Gastroesophageal sphincter (tissue), 4 donors: Measurements from ENCODE around the gene SETBP1. TPM values are rescaled to one million over a fixed set of nuclear protein-coding genes. Genes with fewer than 3 reads are reported as not detected.

Experiments
- ATAC-seq: fragments of 150-250 bp; one replicate; pipeline ENCODE4 v1.9.1; 2016; ENCODE audit warnings: mild to moderate bottlenecking, moderate library complexity
- H3K27ac ChIP-seq, 4 donors: fragments of 200-600 bp; sonication (generic) in 3 of 4; 1 replicate in 3 of 4; 2 replicates in 1 of 4; pipeline ENCODE4 v1.5.1; 2016 to 2019
- H3K27me3 ChIP-seq: fragments of 200-600 bp; sonication (generic); one replicate; pipeline ENCODE4 v1.5.1; 2019
- H3K36me3 ChIP-seq, 2 donors: fragments of 200-600 bp; sonication (generic); one replicate each; pipeline ENCODE4 v1.5.1; 2019; ENCODE audit warnings: control low read depth in 1 of 2
- H3K4me1 ChIP-seq, 3 donors: fragments of 200-600 bp; sonication (generic); 1 replicate in 2 of 3; 2 replicates in 1 of 3; pipeline ENCODE4 v1.5.1; 2016 to 2019; ENCODE audit warnings: control low read depth in 2 of 3
- H3K4me3 ChIP-seq, 2 donors: fragments of 200-600 bp; sonication (generic); one replicate each; pipeline ENCODE4 v1.5.1; 2019; ENCODE audit warnings: mild to moderate bottlenecking in 1 of 2, moderate library complexity in 1 of 2
- H3K9me3 ChIP-seq, 3 donors: fragments of 200-600 bp; sonication (generic); one replicate each; pipeline ENCODE4 v1.5.1; 2017 to 2019; ENCODE audit warnings: control low read depth in 2 of 3
- CTCF ChIP-seq, 4 experiments: fragments of 200-600 bp in 2 of 4; fragments of 450-650 bp in 2 of 4; sonication (generic) in 1 of 4; IDR thresholded peaks; one replicate each; pipeline ENCODE4 v1.5.1; 2017 to 2019; ENCODE audit warnings: antibody characterized with exemption in 4 of 4, mild to moderate bottlenecking in 2 of 4, moderate library complexity in 2 of 4
- EP300 ChIP-seq: sonication (generic); formaldehyde crosslinking; IDR thresholded peaks from one replicate; pipeline ENCODE4 v1.6.1; 2017; ENCODE audit warnings: antibody characterized with exemption, mild to moderate bottlenecking
- POLR2A ChIP-seq, 2 donors: fragments of 450-650 bp; IDR thresholded peaks; one replicate each; pipeline ENCODE4 v1.6.1; 2017; ENCODE audit warnings: antibody characterized with exemption in 2 of 2, mild to moderate bottlenecking in 2 of 2, moderate library complexity in 1 of 2
- POLR2AphosphoS5 ChIP-seq: sonication (generic); formaldehyde crosslinking; IDR thresholded peaks from one replicate; pipeline ENCODE4 v1.6.1; 2017; ENCODE audit warnings: antibody characterized with exemption
- WGBS, 2 donors: methylation state at CpG; one replicate each; pipeline ENCODE4 v1.1.5; 2018; ENCODE audit warnings: low coverage in 1 of 2; 5-methylcytosine and 5-hydroxymethylcytosine counted together
- total RNA-seq, 4 donors: library from RNA; depleted of rRNA; stranded (reverse); fragments of >200 nt; gene quantifications; one replicate each; pipeline ENCODE4 v1.1.0, GENCODE V29; 2016

Gene SETBP1
- total RNA-seq, 4 donors from 2014 or later: 42.5 to 87.6 (median 67.8) TPM

GRCh38 chr18:44708451-44709083, 27.9 kb downstream of the SETBP1 start:
- Histone ChIP-seq H3K4me3 (no peak overlapping the region), H3K36me3 (peaks cover 0 to 6% of the 10 kb centered on the region in 2 donors), H3K4me1 (peaks cover 22 to 86% (median 29%) of the 10 kb centered on the region in 3 donors), H3K27ac (peak overlapping the region; percentile 73 to 82 (median 77)), H3K27me3 (no peaks in the 10 kb centered on the region), H3K9me3 (no peaks in the 10 kb centered on the region)
- peak; percentile 73 for ATAC-seq
- TF ChIP-seq POLR2AphosphoS5 (peak; percentile 69), POLR2A (IDR thresholded peaks at IDR 0.05) (no peak)
- WGBS, 2 donors: 21 to 29% methylated on average over 7 to 9 of the region's 9 CpGs

- Histone ChIP-seq H3K36me3 (peaks cover 0 to 8% of the 10 kb centered on the region in 2 donors), H3K27me3 (no peaks in the 10 kb centered on the region), H3K27ac (peak overlapping the region; percentile 73 to 82 (median 77)), H3K4me1 (peaks cover 22 to 79% (median 29%) of the 10 kb centered on the region in 3 donors), H3K4me3 (no peak overlapping the region), H3K9me3 (no peaks in the 10 kb centered on the region)
- ATAC-seq: peak; percentile 44
- 51 to 57% methylated on average over 4 to 8 of the region's 9 CpGs for WGBS, 2 donors
- TF ChIP-seq POLR2A (IDR thresholded peaks at IDR 0.05) (no peak), POLR2AphosphoS5 (no peak), EP300 (no peak), CTCF (IDR thresholded peaks at IDR 0.05) (no peak)
Measured at GRCh38 chr18:44709307-44710126, 28.8 kb downstream of the SETBP1 start.

GRCh38 chr18:44710931-44711330, 30.2 kb downstream of the SETBP1 start:
- no peak for ATAC-seq
- Histone ChIP-seq H3K27ac (peak overlapping the region in 2 of 4 donors; percentile 19 to 82), H3K9me3 (no peaks in the 10 kb centered on the region), H3K4me3 (no peak overlapping the region), H3K4me1 (peaks cover 23 to 79% (median 25%) of the 10 kb centered on the region in 3 donors), H3K27me3 (no peaks in the 10 kb centered on the region), H3K36me3 (peaks cover 0 to 8% of the 10 kb centered on the region in 2 donors)
- 98% methylated on average over 6 of the region's 8 CpGs; no CpG with 5 or more reads in 1 of the 2 donors for WGBS, 2 donors
- TF ChIP-seq POLR2A (IDR thresholded peaks at IDR 0.05): no peak
- TF ChIP-seq CTCF (IDR thresholded peaks at IDR 0.05): no peak
- no peak for TF ChIP-seq POLR2AphosphoS5
- TF ChIP-seq EP300: no peak

- Histone ChIP-seq H3K4me3 (no peak overlapping the region), H3K36me3 (peaks cover 0 to 8% of the 10 kb centered on the region in 2 donors), H3K4me1 (peaks cover 20 to 79% (median 31%) of the 10 kb centered on the region in 3 donors), H3K27ac (no peak overlapping the region), H3K9me3 (no peaks in the 10 kb centered on the region), H3K27me3 (no peaks in the 10 kb centered on the region)
- no peak for ATAC-seq
- 70 to 100% methylated on average over 1 to 2 of the region's 2 CpGs for WGBS, 2 donors
- no peak for TF ChIP-seq EP300
- no peak for TF ChIP-seq POLR2A (IDR thresholded peaks at IDR 0.05)
- no peak for TF ChIP-seq CTCF (IDR thresholded peaks at IDR 0.05)
Measured at GRCh38 chr18:44712025-44712424, 31.3 kb downstream of the SETBP1 start.

- H3K9me3 ChIP-seq: no peaks in the 10 kb centered on the region
- H3K36me3 ChIP-seq: peaks cover 0 to 8% of the 10 kb centered on the region in 2 donors
- 93 to 94% methylated on average over 3 of the region's 3 CpGs for WGBS, 2 donors
- no peak overlapping the region for H3K27ac ChIP-seq
- H3K4me3 ChIP-seq: no peak overlapping the region
- TF ChIP-seq POLR2A (IDR thresholded peaks at IDR 0.05) (no peak), EP300 (no peak), CTCF (IDR thresholded peaks at IDR 0.05) (no peak), POLR2AphosphoS5 (no peak)
- H3K27me3 ChIP-seq: no peaks in the 10 kb centered on the region
- no peak for ATAC-seq
- H3K4me1 ChIP-seq: peaks cover 14 to 77% (median 23%) of the 10 kb centered on the region in 3 donors
Measured at GRCh38 chr18:44713435-44713834, 32.7 kb downstream of the SETBP1 start.
